Thyroid gland (tissue), 4 donors: ENCODE results near the gene RAD51C.

Source experiments
- POLR2A ChIP-seq, 2 donors: fragments of 450-650 bp; IDR thresholded peaks; one replicate each; pipeline ENCODE4 v1.6.1; 2017; ENCODE audit warnings: antibody characterized with exemption in 2 of 2, mild to moderate bottlenecking in 2 of 2, moderate library complexity in 1 of 2
- TF ChIP-seq, protein P1 (sequence below), 6 experiments: fragments of 200-600 bp in 3 of 6; fragments of 450-650 bp in 3 of 6; sonication (generic) in 3 of 6; IDR thresholded peaks; one replicate each; pipeline ENCODE4 v1.5.1; 2016 to 2019; ENCODE audit warnings: antibody characterized with exemption in 6 of 6, mild to moderate bottlenecking in 2 of 6, inconsistent platforms in 1 of 6, moderate library complexity in 1 of 6

DNA sequence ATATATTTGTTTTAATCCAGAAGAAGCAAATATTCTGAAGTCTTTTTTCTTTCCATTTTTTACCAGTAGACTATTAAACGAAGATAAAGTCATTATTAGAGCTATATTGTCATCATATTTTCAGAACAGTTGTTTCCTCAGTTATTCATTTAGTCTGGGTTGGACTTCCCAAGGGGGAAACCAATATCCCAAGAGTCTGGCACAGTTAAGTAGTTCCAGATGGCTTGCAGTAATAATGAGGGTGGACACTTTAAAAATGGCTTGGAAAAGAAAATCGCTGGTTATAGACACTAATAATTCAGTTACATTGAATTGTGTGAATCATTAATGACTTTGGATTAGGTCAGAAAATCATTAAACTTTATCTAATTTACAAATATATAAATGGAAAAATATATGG, 67.1 kb downstream of the RAD51C start:
- TF ChIP-seq, protein P1, sequence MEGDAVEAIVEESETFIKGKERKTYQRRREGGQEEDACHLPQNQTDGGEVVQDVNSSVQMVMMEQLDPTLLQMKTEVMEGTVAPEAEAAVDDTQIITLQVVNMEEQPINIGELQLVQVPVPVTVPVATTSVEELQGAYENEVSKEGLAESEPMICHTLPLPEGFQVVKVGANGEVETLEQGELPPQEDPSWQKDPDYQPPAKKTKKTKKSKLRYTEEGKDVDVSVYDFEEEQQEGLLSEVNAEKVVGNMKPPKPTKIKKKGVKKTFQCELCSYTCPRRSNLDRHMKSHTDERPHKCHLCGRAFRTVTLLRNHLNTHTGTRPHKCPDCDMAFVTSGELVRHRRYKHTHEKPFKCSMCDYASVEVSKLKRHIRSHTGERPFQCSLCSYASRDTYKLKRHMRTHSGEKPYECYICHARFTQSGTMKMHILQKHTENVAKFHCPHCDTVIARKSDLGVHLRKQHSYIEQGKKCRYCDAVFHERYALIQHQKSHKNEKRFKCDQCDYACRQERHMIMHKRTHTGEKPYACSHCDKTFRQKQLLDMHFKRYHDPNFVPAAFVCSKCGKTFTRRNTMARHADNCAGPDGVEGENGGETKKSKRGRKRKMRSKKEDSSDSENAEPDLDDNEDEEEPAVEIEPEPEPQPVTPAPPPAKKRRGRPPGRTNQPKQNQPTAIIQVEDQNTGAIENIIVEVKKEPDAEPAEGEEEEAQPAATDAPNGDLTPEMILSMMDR (IDR thresholded peaks at IDR 0.05), result no peak
- TF ChIP-seq POLR2A (IDR thresholded peaks at IDR 0.05), result no peak
